SK-N-SH treated with all-trans-retinoic acid at 6 μM for 48 hours (cell line): Measurements from ENCODE around the gene KRT31.
"Not testable (repeated sequence)": the region's sequence is repeated elsewhere in the genome, so short reads cannot be mapped to it uniquely, and the experiment has no call there.

ENCODE experiments used
- ATAC-seq: fragments of 200-7000 bp; cut with Tn5 transposase; 3 replicates; pipeline ENCODE4 v1.9.1; 2020; ENCODE audit warnings: mild to moderate bottlenecking, moderate library complexity
- ARNTL ChIP-seq: fragments of 450-650 bp; formaldehyde crosslinking; IDR thresholded peaks from 2 replicates; pipeline ENCODE4 v1.5.0; 2020; ENCODE audit warnings: low read depth, mild to moderate bottlenecking, moderate library complexity, borderline replicate concordance
- BACH2 ChIP-seq: fragments of 250-450 bp; sonication (Bioruptor Pico); IDR thresholded peaks from 2 replicates; pipeline ENCODE4 v1.9.0; 2021; ENCODE audit warnings: mild to moderate bottlenecking, borderline replicate concordance
- CSDC2 ChIP-seq: fragments of 250-450 bp; sonication (Bioruptor Pico); IDR thresholded peaks from 2 replicates; pipeline ENCODE4 v1.5.0; 2020; ENCODE audit warnings: mild to moderate bottlenecking, moderate library complexity
- ESRRG ChIP-seq: fragments of 250-450 bp; sonication (Bioruptor Pico); IDR thresholded peaks from 2 replicates; pipeline ENCODE4 v1.6.1; 2021; ENCODE audit warnings: mild to moderate bottlenecking
- ISL1 ChIP-seq: fragments of 250-450 bp; sonication (Bioruptor Pico); IDR thresholded peaks from 2 replicates; pipeline ENCODE4 v2.1.2; 2022; ENCODE audit warnings: mild to moderate bottlenecking, moderate library complexity
- OSR1 ChIP-seq: fragments of 250-450 bp; sonication (Bioruptor Pico); IDR thresholded peaks from 2 replicates; pipeline ENCODE4 v1.8.0; 2022; ENCODE audit warnings: moderate library complexity, mild to moderate bottlenecking, inconsistent platforms
- PATZ1 ChIP-seq: fragments of 250-450 bp; sonication (Bioruptor Pico); IDR thresholded peaks from 2 replicates; pipeline ENCODE4 v1.8.0; 2020; ENCODE audit warnings: mild to moderate bottlenecking, moderate library complexity, borderline replicate concordance
- RARB ChIP-seq: fragments of 250-450 bp; sonication (Bioruptor Pico); IDR thresholded peaks from 2 replicates; pipeline ENCODE4 v1.8.0; 2021; ENCODE audit warnings: mild to moderate bottlenecking, moderate library complexity
- SNAI2 ChIP-seq: fragments of 250-450 bp; sonication (Bioruptor Pico); IDR thresholded peaks from 2 replicates; pipeline ENCODE4 v1.5.0; 2020; ENCODE audit warnings: mild to moderate bottlenecking, moderate library complexity
- TCF4 ChIP-seq: fragments of 250-450 bp; sonication (Bioruptor Pico); IDR thresholded peaks from 2 replicates; pipeline ENCODE4 v1.8.0; 2021; ENCODE audit warnings: mild to moderate bottlenecking, moderate library complexity, borderline replicate concordance
- TOX ChIP-seq: fragments of 250-450 bp; sonication (Bioruptor Pico); IDR thresholded peaks from 2 replicates; pipeline ENCODE4 v1.8.0; 2021; ENCODE audit warnings: mild to moderate bottlenecking, moderate library complexity, borderline replicate concordance
- ZFP3 ChIP-seq: fragments of 250-450 bp; sonication (Bioruptor Pico); IDR thresholded peaks from 2 replicates; pipeline ENCODE4 v1.5.0; 2020; ENCODE audit warnings: mild to moderate bottlenecking, moderate library complexity
- ZFP30 ChIP-seq: fragments of 450-650 bp; formaldehyde crosslinking; IDR thresholded peaks from 2 replicates; pipeline ENCODE4 v1.5.0; 2022; ENCODE audit warnings: mild to moderate bottlenecking, moderate library complexity
- ZNF565 ChIP-seq: fragments of 450-650 bp; formaldehyde crosslinking; conservative IDR thresholded peaks from 2 replicates; pipeline ENCODE4 v1.5.0; 2020; ENCODE audit warnings: low read depth, mild to moderate bottlenecking, moderate library complexity
- ZNF70 ChIP-seq: fragments of 450-650 bp; formaldehyde crosslinking; IDR thresholded peaks from 2 replicates; pipeline ENCODE4 v1.5.0; 2020; ENCODE audit warnings: mild to moderate bottlenecking, moderate library complexity
- TF ChIP-seq, protein P1 (sequence below): fragments of 250-450 bp; sonication (Bioruptor Pico); IDR thresholded peaks from 2 replicates; pipeline ENCODE4 v1.8.0; 2021; ENCODE audit warnings: low read depth, mild to moderate bottlenecking, moderate library complexity, borderline replicate concordance
- TF ChIP-seq, protein P2 (sequence below): fragments of 250-450 bp; sonication (Bioruptor Pico); IDR thresholded peaks from 2 replicates; pipeline ENCODE4 v1.5.1; 2021; ENCODE audit warnings: mild to moderate bottlenecking, moderate library complexity

KRT31 gene

DNA sequence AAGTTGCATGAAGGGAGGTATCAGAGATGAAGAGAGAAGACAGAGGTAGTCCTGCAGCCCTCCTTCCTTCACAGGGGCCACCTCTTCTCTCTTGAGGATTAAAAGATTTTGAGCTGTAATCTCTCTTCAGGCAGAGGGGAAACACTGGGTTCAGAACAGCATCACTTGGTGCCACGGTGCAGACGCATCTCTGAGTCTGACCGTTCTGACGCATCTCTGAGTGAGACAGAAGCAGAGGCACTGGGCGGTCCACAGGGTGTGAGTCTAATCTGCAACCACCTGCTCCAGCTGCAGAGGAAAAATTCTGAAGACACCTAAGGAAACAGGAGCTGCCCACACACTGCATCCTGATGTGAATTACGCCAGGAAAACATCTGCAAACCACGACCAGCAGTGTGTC is 32.3 kb upstream of the KRT31 start:
- ATAC-seq, result no peak
- TF ChIP-seq ZNF70 (CRISPR knock-in tag), result no peak

GRCh38 chr17:41428591-41429291 is 31.3 kb upstream of the KRT31 start:
- no peak for ATAC-seq
- TF ChIP-seq TOX (CRISPR knock-in tag) (no peak), CSDC2 (CRISPR knock-in tag) (no peak), RARB (CRISPR knock-in tag) (no peak), OSR1 (CRISPR knock-in tag) (no peak), ZNF565 (CRISPR knock-in tag) (no peak), ESRRG (CRISPR knock-in tag) (no peak), TCF4 (no peak), SNAI2 (CRISPR knock-in tag) (no peak), ZFP30 (no peak), PATZ1 (CRISPR knock-in tag) (no peak), ARNTL (no peak)

- TF ChIP-seq, protein P1, sequence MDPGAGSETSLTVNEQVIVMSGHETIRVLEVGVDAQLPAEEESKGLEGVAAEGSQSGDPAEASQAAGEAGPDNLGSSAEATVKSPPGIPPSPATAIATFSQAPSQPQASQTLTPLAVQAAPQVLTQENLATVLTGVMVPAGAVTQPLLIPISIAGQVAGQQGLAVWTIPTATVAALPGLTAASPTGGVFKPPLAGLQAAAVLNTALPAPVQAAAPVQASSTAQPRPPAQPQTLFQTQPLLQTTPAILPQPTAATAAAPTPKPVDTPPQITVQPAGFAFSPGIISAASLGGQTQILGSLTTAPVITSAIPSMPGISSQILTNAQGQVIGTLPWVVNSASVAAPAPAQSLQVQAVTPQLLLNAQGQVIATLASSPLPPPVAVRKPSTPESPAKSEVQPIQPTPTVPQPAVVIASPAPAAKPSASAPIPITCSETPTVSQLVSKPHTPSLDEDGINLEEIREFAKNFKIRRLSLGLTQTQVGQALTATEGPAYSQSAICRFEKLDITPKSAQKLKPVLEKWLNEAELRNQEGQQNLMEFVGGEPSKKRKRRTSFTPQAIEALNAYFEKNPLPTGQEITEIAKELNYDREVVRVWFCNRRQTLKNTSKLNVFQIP (CRISPR knock-in tag), result no peak
- TF ChIP-seq BACH2 (CRISPR knock-in tag), result no peak
- no peak for TF ChIP-seq ISL1 (CRISPR knock-in tag)
- TF ChIP-seq, all 23 proteins: peak for 0
Measured at GRCh38 chr17:41424111-41424635, 26.8 kb upstream of the KRT31 start, which contains the start of gene KRT37. Gene KRT37 (minus strand): TSS chr17:41424585. CDS start chr17:41424523, 62 bp downstream.

DNA sequence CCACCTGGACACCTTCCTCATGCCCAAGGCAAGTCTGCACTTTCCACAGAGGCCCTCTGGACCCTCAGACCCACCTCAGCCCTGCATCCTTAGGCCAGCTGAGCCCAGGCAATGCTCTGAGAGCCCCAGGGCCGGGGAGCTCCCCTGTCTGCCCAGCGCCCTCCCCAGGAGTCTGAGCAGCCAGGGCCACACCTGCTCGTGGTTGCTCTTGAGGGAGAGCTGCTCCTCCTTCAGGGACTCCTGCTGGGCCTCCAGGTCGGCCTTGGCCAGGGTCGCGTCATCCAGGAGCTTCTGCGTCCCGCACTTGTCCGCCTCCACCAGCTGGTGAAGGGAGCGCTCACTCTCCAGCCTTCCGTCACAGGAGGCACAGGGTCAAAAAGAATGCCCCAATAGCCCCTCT is 25.2 kb upstream of the KRT31 start:
- not testable (repeated sequence) for ATAC-seq

More at GRCh38 chr17:41424111-41424635, 26.8 kb upstream of the KRT31 start, which contains the start of gene KRT37:
- no peak for ATAC-seq

GRCh38 chr17:41421617-41422016 is 24.2 kb upstream of the KRT31 start:
- no peak for TF ChIP-seq OSR1 (CRISPR knock-in tag)
- TF ChIP-seq ZFP30, result no peak
- no peak for TF ChIP-seq ZFP3 (CRISPR knock-in tag)
- TF ChIP-seq, protein P1 (CRISPR knock-in tag), result no peak
- TF ChIP-seq PATZ1 (CRISPR knock-in tag), result no peak
- TF ChIP-seq, protein P2, sequence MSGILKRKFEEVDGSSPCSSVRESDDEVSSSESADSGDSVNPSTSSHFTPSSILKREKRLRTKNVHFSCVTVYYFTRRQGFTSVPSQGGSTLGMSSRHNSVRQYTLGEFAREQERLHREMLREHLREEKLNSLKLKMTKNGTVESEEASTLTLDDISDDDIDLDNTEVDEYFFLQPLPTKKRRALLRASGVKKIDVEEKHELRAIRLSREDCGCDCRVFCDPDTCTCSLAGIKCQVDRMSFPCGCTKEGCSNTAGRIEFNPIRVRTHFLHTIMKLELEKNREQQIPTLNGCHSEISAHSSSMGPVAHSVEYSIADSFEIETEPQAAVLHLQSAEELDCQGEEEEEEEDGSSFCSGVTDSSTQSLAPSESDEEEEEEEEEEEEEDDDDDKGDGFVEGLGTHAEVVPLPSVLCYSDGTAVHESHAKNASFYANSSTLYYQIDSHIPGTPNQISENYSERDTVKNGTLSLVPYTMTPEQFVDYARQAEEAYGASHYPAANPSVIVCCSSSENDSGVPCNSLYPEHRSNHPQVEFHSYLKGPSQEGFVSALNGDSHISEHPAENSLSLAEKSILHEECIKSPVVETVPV (CRISPR knock-in tag), result no peak
- no peak for TF ChIP-seq ARNTL
- no peak for TF ChIP-seq ISL1 (CRISPR knock-in tag)
- no peak for TF ChIP-seq BACH2 (CRISPR knock-in tag)
- no peak for TF ChIP-seq ZNF565 (CRISPR knock-in tag)

More at GRCh38 chr17:41421617-41422016, 24.2 kb upstream of the KRT31 start:
- no peak for ATAC-seq
